NCI-H2227 (cell line): Measurements from ENCODE around the gene ASTN1.
A peak's percentile ranks its signal among the peaks of the same experiment; 100 is the strongest.

ENCODE experiments used
- DNase-seq: peaks from one replicate; lab custom pipeline; 2025; ENCODE audit not compliant: unreplicated experiment; lab: John Stamatoyannopoulos, UW

ASTN1 gene

DNA sequence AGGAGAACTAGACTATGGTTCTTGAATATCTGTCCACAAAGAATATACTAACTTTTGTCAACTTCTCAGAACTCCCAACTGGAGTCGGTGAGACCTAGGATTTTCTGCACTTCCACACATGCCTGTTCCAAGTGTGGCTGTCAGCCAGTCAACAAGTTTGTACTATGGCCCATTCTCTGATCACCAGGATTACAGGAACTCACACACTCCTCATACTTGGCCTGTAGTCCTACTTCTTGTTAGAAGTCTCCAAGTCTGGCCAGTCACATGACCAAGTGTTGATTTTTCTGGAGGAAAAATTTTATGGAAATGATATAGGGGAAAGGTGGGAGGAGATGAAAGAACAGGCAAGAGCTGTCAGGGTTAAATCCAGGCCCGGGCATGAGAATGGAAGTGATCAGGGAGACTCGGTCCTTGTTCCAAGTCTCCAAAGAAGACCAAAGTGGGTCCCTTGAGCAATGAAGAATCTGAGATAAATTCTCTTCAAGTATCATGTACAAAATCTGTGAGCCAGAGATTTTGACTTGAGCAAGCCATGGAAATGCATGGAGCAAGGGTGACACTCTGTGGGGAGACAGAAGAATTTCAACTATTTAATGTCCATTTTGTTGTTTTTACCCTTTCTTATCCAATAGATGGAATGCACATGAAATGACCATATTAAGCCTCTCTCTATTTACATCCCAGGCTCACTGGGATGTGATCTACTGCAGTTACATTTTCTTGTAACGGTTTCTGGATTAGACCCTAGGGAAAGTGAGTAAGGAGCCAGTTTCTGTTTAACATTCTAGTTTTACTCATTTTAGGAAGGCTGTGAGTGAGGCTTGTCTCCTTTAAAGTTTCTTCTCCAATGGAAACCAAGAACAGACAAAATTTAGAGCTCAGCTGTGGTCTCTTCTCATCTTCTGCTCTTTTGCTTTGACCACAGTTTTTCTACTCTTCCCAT lies 320.9 kb downstream of the ASTN1 start:
- DNase-seq, result peak; percentile 61

DNA sequence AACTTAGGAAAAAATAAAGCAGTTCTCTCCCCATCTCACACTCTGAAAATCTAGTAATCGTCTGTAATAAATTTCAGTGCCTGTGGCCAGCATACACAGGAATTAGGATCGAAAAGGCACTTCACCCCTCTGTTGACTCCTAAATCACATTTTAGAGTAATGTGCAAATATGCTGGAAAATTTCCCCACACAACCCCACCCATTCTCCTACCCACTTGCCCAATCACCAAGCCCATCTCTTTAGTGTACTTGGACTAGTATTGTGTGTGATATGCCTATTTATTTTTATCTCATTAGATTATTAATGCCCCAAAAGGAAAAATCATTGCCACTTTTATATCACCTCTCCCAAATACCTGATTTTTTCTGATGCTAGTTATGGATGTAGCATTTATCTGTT lies 323.3 kb downstream of the ASTN1 start:
- no peak for DNase-seq

DNA sequence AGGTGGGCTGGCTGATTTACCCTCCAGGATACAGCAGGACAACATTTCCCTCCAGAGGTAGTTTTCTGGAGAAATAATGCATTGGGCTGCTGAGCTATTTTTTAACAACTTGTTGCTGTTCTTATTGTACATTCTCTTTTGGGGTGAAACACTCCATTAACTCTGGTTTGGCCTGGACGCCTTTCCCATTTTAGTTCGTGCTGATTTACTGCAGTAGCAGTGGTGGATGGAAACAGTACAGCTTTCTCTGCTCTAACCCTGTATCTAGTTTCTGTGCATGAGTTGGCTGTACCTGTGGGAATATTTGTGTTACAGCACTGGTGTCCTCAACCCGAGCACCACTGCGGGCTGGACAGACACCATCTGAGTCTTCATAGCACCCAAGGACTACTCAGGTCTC lies 325.3 kb downstream of the ASTN1 start:
- DNase-seq, result no peak

DNA sequence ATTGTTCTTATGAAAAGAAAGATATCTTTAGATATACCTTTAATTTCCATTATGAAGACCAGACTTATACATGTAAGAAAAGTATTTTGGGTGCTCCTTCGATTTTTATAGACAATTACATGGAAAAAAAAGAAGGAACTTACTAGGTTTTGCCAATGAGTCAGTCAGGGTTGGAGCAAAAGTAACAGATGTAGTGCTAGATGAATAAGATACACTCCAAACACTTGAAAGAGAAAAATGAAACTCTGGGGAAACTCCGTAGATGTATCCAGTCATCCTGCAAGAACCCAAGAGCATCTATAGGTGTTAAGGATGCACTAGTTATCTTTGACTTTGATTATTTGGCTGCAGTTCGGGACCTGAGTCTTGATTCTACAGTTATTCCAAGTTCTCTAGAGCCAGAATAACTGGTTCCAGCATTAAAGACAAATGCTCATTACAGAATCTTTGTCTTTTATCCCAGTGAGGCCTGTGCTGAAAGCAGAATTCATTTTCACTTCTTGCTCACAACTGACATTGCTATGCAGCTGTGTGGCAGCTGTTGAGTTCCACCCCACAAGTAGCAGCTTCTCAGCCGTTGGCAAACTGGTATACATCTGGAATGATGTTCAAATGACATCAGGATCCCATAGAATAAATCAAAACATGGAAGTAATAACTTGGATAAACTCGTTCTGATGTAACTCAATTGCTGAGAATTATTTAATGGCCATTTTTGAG lies 326.1 kb downstream of the ASTN1 start:
- DNase-seq, result no peak

DNA sequence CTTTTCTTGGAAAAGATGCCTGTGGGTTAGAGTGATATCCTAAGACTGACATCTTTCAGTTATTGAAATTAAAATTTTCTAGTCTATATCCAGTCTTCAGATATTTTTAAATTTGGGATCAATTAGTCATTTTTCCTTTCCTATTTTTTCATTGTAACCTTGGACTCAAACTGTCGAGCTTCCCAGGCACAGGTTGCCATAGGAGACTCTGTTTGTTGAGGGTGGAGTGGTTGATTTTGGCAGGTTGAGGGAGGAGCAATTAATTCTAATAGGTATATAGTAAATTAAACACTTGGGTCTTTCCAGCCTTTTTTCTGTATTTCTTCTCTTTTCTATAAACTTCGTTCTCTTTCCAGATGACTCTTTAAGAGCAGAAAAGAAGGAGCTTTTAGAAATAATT lies 326.8 kb downstream of the ASTN1 start:
- no peak for DNase-seq

DNA sequence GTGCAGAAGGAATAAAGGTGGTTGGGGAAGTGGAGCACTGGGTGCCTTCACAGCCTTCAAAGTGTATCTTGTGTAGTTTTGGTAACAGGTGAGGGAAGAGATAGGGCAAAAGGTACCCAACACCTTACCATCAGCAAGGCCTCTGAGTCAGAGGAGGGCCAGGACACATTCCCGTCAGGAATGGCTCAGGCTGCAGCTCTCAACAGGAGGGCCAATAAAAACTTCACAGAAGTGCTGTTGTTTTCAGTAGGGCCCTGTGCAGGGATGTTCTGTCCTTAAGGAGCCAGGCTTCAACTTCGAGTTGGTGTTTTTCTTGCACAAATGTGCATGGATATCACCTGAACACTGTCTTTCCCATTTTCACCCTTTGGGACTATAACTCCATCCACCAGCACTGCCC lies 333.4 kb downstream of the ASTN1 start:
- DNase-seq, result no peak

DNA sequence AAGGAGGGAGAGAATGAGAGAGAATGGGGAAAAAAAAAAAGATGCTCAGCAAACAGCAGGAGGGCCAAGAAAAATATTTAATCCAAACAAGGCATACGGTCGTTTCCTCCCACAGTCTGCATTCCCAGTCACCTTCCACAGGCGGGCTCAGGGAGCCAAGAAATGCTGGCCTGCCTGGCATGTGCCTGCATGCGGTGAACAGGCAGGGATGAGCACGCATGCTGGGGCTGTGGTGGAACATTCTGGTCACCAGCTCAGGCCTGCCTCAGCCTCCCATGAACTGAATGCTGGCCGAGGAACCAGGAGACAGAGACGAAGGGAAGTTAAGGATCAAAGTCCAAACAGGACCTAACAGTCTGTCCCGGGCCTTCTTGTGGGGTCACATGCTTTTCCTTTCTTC lies 335.3 kb downstream of the ASTN1 start:
- DNase-seq, result no peak

DNA sequence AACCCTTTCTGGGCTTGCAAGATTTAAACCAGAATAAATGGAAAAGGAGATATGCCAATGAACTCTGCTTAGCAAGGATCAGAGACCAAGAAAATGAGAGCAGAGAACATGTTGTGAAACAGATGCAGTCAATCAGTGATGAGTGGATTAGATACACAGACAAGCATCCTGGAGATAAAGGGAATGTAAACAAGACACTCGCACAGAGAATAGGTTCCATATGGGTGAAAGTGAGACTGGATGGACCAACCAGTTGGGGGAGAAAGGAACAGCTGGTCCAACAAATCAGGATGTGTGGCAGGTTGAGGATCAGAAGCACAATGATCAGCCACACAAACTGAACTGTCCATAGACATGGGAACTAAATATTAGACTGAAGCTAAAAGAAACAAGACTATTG lies 338.2 kb downstream of the ASTN1 start:
- DNase-seq, result no peak

DNA sequence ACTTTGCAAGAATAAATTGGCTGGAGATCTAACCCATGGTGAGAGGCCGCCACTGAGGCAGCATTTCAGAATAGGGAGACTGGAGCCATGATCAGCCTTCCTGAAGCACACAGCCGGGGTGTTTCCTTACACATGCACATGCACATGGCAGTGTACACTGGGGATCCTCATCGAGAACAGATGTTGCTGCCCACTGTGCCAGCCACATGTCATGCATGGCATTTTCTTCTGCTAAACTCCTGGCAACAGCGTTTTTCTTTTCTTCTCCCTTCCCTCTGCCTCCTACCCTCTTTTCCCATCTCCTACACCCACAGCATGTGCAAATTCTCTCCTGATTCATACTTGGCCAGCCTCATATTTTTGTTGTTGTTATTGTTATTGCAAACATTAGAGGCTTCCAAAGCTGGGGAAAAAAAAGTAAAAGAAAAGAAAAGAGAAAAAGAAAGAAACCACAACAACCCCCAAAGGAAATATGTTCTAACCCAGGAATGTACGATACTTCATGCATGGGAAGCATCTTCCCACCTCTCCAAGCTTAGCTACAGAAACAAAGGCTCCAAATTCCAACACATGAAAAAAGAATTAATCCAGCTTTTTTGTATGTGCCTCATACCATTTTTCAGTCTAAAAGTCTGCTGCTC lies 344.0 kb downstream of the ASTN1 start:
- DNase-seq, result no peak

DNA sequence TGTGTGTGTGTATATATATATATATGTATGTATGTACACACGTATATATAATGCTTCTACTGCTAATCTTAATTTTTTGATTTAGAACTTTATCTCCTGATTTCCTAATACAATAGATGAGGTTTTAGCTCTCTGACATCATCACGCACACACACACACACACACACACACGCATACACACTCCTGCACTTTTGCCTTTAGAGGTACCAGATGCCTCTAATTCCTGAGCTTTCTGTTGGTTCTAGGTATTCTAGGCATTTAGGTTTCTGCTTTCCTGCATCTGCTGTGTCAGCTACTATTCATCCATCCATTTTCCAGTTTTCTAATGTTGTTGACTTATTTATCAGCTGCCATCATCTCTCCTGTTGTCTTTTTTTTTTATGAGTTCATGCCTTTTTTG lies 348.3 kb downstream of the ASTN1 start:
- DNase-seq, result no peak

DNA sequence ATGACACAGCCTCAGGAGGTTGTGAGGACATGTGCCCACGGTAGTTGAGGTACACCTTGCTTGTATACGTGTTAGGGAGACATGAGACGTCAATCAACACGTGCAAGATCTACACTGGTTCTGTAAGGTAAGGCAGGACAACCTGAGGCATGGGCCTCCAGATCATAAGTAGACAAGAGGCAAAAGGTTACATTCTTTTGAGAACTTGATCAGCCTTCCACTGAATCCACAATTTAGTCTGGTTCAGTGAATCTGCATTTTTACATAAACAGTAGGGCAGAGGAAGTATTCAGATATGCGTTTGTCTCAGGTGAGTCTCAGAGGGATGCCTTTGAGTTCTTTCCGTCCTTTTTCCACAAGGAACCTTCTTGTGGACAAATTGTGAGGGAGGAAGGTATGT lies 348.9 kb downstream of the ASTN1 start:
- no peak for DNase-seq

DNA sequence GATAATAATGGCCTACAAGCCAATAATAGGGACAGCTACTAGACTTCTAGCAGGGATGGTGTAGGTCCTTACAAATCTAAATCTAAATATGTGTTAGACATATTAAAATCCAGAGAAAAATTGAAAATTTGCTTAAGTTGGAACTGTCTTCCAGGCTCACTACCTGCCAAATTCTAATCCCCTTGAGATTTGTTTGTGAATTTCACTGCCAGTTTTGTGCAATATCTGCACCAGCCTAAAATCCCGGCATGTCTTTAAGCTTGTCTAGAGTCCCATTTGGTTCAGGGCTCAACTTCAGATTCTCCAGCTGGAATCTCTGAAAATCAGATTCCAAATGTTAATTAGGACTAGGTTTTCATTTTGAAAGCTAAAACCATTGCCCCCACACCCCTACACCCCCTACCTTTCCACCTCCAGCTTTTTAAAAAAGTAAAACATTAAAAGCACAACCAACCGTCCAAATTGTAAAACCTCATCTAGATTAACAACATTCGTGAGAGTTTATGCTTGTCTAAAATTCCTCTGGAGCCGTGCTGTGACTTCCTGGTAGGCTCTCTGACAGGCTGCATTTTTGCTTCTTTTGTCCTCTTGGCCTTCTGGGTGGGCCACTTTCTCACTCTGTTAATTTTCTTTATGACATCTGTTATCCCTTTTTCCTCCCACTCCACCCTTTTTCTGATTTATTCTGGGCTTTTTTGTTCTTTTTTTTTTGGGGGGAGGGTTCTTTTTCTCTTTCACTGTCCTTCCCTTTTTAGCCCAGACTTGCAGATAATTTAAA lies 352.8 kb downstream of the ASTN1 start:
- DNase-seq, result no peak

DNA sequence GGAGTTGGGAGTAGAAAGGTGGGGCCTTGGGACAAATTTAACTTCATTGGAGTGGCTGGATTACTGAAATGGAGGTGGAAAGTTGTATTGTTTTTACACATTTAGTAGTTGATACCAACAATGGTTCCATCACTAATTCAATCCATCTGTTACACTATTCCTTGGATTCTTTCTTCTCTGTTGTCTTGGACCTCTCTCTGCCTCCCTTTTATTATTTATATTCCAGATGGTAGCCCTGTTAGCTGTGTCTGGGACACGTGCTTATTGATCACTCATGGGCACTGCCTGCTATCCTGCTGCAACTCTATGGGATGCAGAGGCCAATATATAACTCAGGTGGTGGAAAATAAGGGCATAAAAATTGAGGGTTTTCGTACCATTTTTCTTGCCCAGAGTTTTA lies 355.2 kb downstream of the ASTN1 start:
- no peak for DNase-seq
